Cardiac muscle cell (in vitro differentiated cells and primary cell): ENCODE results near the gene MGLL. TPM values are rescaled to one million over a fixed set of nuclear protein-coding genes. Genes with fewer than 3 reads are reported as not detected.

Experiments
- DNase-seq, 2 donors: peaks; one replicate each; pipeline versions ENCODE4 v3.0.0 to v3.0.0-alpha.2; 2010 to 2017; ENCODE audit warnings: low read depth in 1 of 2, low spot score in 1 of 2
- H3K27ac ChIP-seq: fragments of 200-600 bp; sonication (generic); 2 replicates; pipeline ENCODE4 v1.5.1; 2016
- H3K27me3 ChIP-seq: fragments of 200-600 bp; sonication (generic); 2 replicates; pipeline ENCODE4 v1.6.0; 2016; ENCODE audit warnings: control low read depth
- H3K36me3 ChIP-seq: fragments of 200-600 bp; sonication (generic); 2 replicates; pipeline ENCODE4 v1.5.1; 2016; ENCODE audit warnings: control low read depth
- H3K4me1 ChIP-seq: fragments of 200-600 bp; sonication (generic); 2 replicates; pipeline ENCODE4 v1.8.1; 2017; ENCODE audit warnings: low read depth, mild to moderate bottlenecking, mixed run types
- H3K4me3 ChIP-seq: fragments of 200-600 bp; sonication (generic); 2 replicates; pipeline ENCODE4 v1.5.1; 2016; ENCODE audit warnings: mild to moderate bottlenecking
- H3K9me3 ChIP-seq: fragments of 200-600 bp; sonication (generic); 2 replicates; pipeline ENCODE4 v1.5.1; 2017; ENCODE audit warnings: low read depth, mild to moderate bottlenecking, control low read depth
- CTCF ChIP-seq: IDR thresholded peaks from 2 replicates; pipeline ENCODE4 v1.5.1; 2012; ENCODE audit warnings: low read depth, mild to moderate bottlenecking, low read length
- polyA plus RNA-seq: library from polyadenylated mRNA; unstranded; fragments of >200 nt; fragmentation: Nextera tagmentation; extraction: Ambion mirVana; gene quantifications from 2 replicates; pipeline ENCODE4 v1.2.1, GENCODE V29; 2016
- total RNA-seq: library from RNA; depleted of rRNA; stranded (reverse); fragments of >200 nt; gene quantifications from 2 replicates; pipeline ENCODE4 v1.2.3, GENCODE V29; 2016

MGLL gene
- total and polyA plus RNA-seq, 2 experiments from 2014 or later = 1.0 TPM

GRCh38 chr3:127740136-127740915, 82.0 kb downstream of the MGLL start:
- no peak overlapping the region for H3K27ac ChIP-seq
- H3K4me1 ChIP-seq = no peaks in the 10 kb centered on the region

GRCh38 chr3:127739347-127740135, 82.8 kb downstream of the MGLL start:
- peaks cover 8% of the 10 kb centered on the region for H3K27me3 ChIP-seq
- no peak overlapping the region for H3K4me3 ChIP-seq
- H3K4me1 ChIP-seq = no peaks in the 10 kb centered on the region
- H3K27ac ChIP-seq = no peak overlapping the region
- peak in 1 of 2 donors; percentile 20 for DNase-seq
- H3K36me3 ChIP-seq = no peaks in the 10 kb centered on the region
- no peaks in the 10 kb centered on the region for H3K9me3 ChIP-seq
- no peak for TF ChIP-seq CTCF

More at GRCh38 chr3:127740136-127740915, 82.0 kb downstream of the MGLL start:
- Histone ChIP-seq H3K9me3 (no peaks in the 10 kb centered on the region), H3K36me3 (no peaks in the 10 kb centered on the region), H3K4me3 (no peak overlapping the region), H3K27me3 (peaks cover 14% of the 10 kb centered on the region)
- TF ChIP-seq CTCF = no peak
- DNase-seq = no peak

- no peak for TF ChIP-seq CTCF
- Histone ChIP-seq H3K27me3 (no peaks in the 10 kb centered on the region), H3K27ac (no peak overlapping the region), H3K36me3 (no peaks in the 10 kb centered on the region), H3K9me3 (no peaks in the 10 kb centered on the region), H3K4me3 (no peak overlapping the region), H3K4me1 (no peaks in the 10 kb centered on the region)
- DNase-seq = peak in 1 of 2 donors; percentile 81
Observed at GRCh38 chr3:127738192-127738840, 84.0 kb downstream of the MGLL start.

GRCh38 chr3:127736801-127737539, 85.3 kb downstream of the MGLL start:
- Histone ChIP-seq H3K9me3 (no peaks in the 10 kb centered on the region), H3K27me3 (no peaks in the 10 kb centered on the region), H3K4me3 (no peak overlapping the region), H3K27ac (no peak overlapping the region), H3K36me3 (no peaks in the 10 kb centered on the region), H3K4me1 (no peaks in the 10 kb centered on the region)
- no peak for TF ChIP-seq CTCF
- DNase-seq = no peak
